ENCODE data around the gene AMZ2. TPM values are rescaled to one million over a fixed set of nuclear protein-coding genes. Genes with fewer than 3 reads are reported as not detected.
"Not testable (repeated sequence)": the region's sequence is repeated elsewhere in the genome, so short reads cannot be mapped to it uniquely, and the experiment has no call there.

AMZ2 gene
- total RNA-seq, 2 donors from 2014 or later: 64.0 to 89.4 TPM

DNA sequence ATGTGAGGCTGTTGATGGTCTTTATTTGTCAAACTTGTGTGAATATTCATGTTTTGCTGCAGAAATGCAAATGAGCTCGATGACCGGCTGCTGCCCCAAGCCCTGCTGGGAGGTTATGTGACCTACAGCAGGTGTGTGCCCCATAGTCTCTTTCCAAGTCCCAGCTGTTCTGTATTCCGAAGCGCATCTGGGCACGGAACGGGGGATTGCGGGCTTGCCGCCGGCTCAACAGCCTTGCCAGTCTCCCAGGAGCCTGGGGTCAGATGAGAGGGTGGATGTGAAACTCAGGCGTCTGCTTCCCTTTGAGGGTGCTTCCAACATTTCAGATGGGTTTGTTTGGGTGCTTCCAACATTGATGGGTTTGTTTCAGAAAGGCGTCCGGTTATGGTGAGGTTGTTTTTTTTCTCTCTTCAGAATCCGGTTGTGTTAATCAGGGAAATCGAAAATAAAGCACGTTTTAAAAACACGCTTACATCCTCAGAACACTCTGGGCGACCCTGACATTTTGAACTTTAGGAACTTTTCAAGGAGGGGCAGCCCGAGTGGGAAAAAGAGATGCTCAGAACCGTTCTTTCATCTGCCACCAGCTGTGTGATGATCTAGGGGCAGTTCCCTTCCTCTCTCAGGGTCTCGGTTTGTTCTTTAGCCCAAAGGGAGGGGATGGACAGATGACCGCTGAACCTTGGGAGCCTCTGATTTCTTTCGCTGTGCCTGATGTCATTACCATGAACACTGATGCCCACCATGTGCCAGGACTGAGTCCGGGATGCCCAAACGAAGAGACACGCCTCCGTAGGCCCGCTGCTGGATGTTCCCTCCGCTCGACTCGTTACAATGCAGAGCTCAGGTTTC, 47.8 kb upstream of the AMZ2 start:
- Histone ChIP-seq H3K27ac (ENCODE audit: low read depth, low read length) (no peak overlapping the region), H3K9me3 (ENCODE audit: control insufficient read depth, low read length) (no peaks in the 10 kb centered on the region), H3K9ac (ENCODE audit: extremely low read depth, low read length, poor library complexity, severe bottlenecking) (no peak overlapping the region), H3K27me3 (ENCODE audit: control insufficient read depth, insufficient read depth, low read length, poor library complexity, severe bottlenecking) (peaks cover 100% of the 10 kb centered on the region), H3K4me1 (ENCODE audit: control insufficient read depth, insufficient read depth, low read length) (no peaks in the 10 kb centered on the region), H3K4me3 (ENCODE audit: low read length) (peak overlapping the region; percentile 55), H3K36me3 (ENCODE audit: control insufficient read depth, insufficient read depth, low read length) (no peaks in the 10 kb centered on the region)
- no peak overlapping the region for H3K27ac Mint-ChIP-seq
- 11 to 13% methylated on average over 15 to 30 of the region's 30 CpGs for WGBS, 2 experiments (ENCODE audit: insufficient coverage in 1 of 2, insufficient read length in 1 of 2)
- peaks cover 98% of the 10 kb centered on the region for H3K27me3 Mint-ChIP-seq (ENCODE audit: insufficient read depth)
- H3K4me3 Mint-ChIP-seq: peak overlapping the region; percentile 42
- no peaks in the 10 kb centered on the region for H3K9me3 Mint-ChIP-seq
- H3K4me1 Mint-ChIP-seq: peaks cover 17% of the 10 kb centered on the region
- DNase-seq: no peak
- H3K36me3 Mint-ChIP-seq (ENCODE audit: low read depth): no peaks in the 10 kb centered on the region
- no peak for TF ChIP-seq CTCF (conservative IDR thresholded peaks at IDR 0.05)

GRCh38 chr17:68200689-68201417, 47.0 kb upstream of the AMZ2 start:
- Histone ChIP-seq H3K4me1 (ENCODE audit: control insufficient read depth, insufficient read depth, low read length) (no peaks in the 10 kb centered on the region), H3K27me3 (ENCODE audit: control insufficient read depth, insufficient read depth, low read length, poor library complexity, severe bottlenecking) (peaks cover 92% of the 10 kb centered on the region), H3K9me3 (ENCODE audit: control insufficient read depth, low read length) (no peaks in the 10 kb centered on the region), H3K4me3 (ENCODE audit: low read length) (no peak overlapping the region), H3K27ac (ENCODE audit: low read depth, low read length) (no peak overlapping the region), H3K9ac (ENCODE audit: extremely low read depth, low read length, poor library complexity, severe bottlenecking) (no peak overlapping the region), H3K36me3 (ENCODE audit: control insufficient read depth, insufficient read depth, low read length) (no peaks in the 10 kb centered on the region)
- Mint-ChIP-seq H3K9me3 (no peaks in the 10 kb centered on the region), H3K27ac (no peak overlapping the region), H3K4me1 (peaks cover 10% of the 10 kb centered on the region), H3K27me3 (ENCODE audit: insufficient read depth) (peaks cover 90% of the 10 kb centered on the region), H3K4me3 (no peak overlapping the region), H3K36me3 (ENCODE audit: low read depth) (no peaks in the 10 kb centered on the region)
- 0 to 8% methylated on average over 14 to 31 of the region's 31 CpGs for WGBS, 2 experiments (ENCODE audit: insufficient coverage in 1 of 2, insufficient read length in 1 of 2)
- peak; percentile 99 for DNase-seq
- peak; percentile 88 for TF ChIP-seq CTCF (conservative IDR thresholded peaks at IDR 0.05)

- peaks cover 86% of the 10 kb centered on the region for H3K27me3 ChIP-seq (ENCODE audit: control insufficient read depth, insufficient read depth, low read length, poor library complexity, severe bottlenecking)
- H3K36me3 ChIP-seq (ENCODE audit: control insufficient read depth, insufficient read depth, low read length); H3K4me1 ChIP-seq (ENCODE audit: control insufficient read depth, insufficient read depth, low read length); H3K27ac Mint-ChIP-seq; H3K36me3 Mint-ChIP-seq (ENCODE audit: low read depth); H3K9me3 Mint-ChIP-seq; H3K9me3 ChIP-seq (ENCODE audit: control insufficient read depth, low read length); DNase-seq; H3K4me3 ChIP-seq (ENCODE audit: low read length); H3K4me3 Mint-ChIP-seq; H3K27ac ChIP-seq (ENCODE audit: low read depth, low read length); H3K9ac ChIP-seq (ENCODE audit: extremely low read depth, low read length, poor library complexity, severe bottlenecking): not testable (repeated sequence)
- Mint-ChIP-seq H3K4me1 (peaks cover 11% of the 10 kb centered on the region), H3K27me3 (ENCODE audit: insufficient read depth) (peaks cover 86% of the 10 kb centered on the region)
- 60% methylated on average over 2 to 3 of the region's 3 CpGs for WGBS, 2 experiments (ENCODE audit: insufficient coverage in 1 of 2, insufficient read length in 1 of 2)
These were observed 46.4 kb upstream of the AMZ2 start for GRCh38 chr17:68201418-68201771.

GRCh38 chr17:68202321-68202720, 45.5 kb upstream of the AMZ2 start:
- not testable (repeated sequence) for H3K4me1 ChIP-seq (ENCODE audit: control insufficient read depth, insufficient read depth, low read length); H3K27ac ChIP-seq (ENCODE audit: low read depth, low read length); H3K9ac ChIP-seq (ENCODE audit: extremely low read depth, low read length, poor library complexity, severe bottlenecking); H3K36me3 ChIP-seq (ENCODE audit: control insufficient read depth, insufficient read depth, low read length); H3K9me3 ChIP-seq (ENCODE audit: control insufficient read depth, low read length); H3K4me3 Mint-ChIP-seq; H3K36me3 Mint-ChIP-seq (ENCODE audit: low read depth); H3K9me3 Mint-ChIP-seq; H3K4me3 ChIP-seq (ENCODE audit: low read length); DNase-seq; H3K27ac Mint-ChIP-seq
- peaks cover 77% of the 10 kb centered on the region for H3K27me3 ChIP-seq (ENCODE audit: control insufficient read depth, insufficient read depth, low read length, poor library complexity, severe bottlenecking)
- peaks cover 17% of the 10 kb centered on the region for H3K4me1 Mint-ChIP-seq
- WGBS, 2 experiments (ENCODE audit: insufficient coverage in 1 of 2, insufficient read length in 1 of 2): 38 to 71% methylated on average over 1 to 2 of the region's 2 CpGs
- peaks cover 77% of the 10 kb centered on the region for H3K27me3 Mint-ChIP-seq (ENCODE audit: insufficient read depth)
